SK-N-SH (cell line): ENCODE results near the gene STK32C. TPM values are rescaled to one million over a fixed set of nuclear protein-coding genes. Genes with fewer than 3 reads are reported as not detected.

Experiments used
- CTCF ChIA-PET: fragments of 300-600, 350-600 bp; formaldehyde crosslinking; extraction: SDS; loops from one replicate; lab custom pipeline; 2021; lab: Yijun Ruan, JAX
- POLR2A ChIA-PET: fragments of 350-600 bp; sonication (Branson Sonifier 250); formaldehyde crosslinking; extraction: SDS; loops from one replicate; lab custom pipeline; 2020; ENCODE audit warnings: antibody characterized with exemption, inconsistent platforms; lab: Yijun Ruan, JAX
- DNase-seq: peaks from one replicate; pipeline ENCODE4 v3.0.0; 2012
- H2AFZ ChIP-seq: fragments of 200-600 bp; sonication (generic); 2 replicates; pipeline ENCODE4 v1.8.1; 2016; ENCODE audit warnings: antibody characterized with exemption, mild to moderate bottlenecking, low read depth
- H3F3A ChIP-seq: fragments of 200-600 bp; sonication (generic); replicated peaks from 2 replicates; pipeline ENCODE3; 2016; ENCODE audit warnings: antibody characterized with exemption, mild to moderate bottlenecking; ENCODE audit not compliant: insufficient read depth
- H3K27ac ChIP-seq, 2 experiments: fragments of 200-500 bp in 1 of 2; fragments of 200-600 bp in 1 of 2; sonication (Bioruptor generic) in 1 of 2; sonication (generic), shearing (Covaris generic) in 1 of 2; 2 replicates each; pipeline versions ENCODE4 v1.5.1 to v1.6.1; 2014 to 2016; ENCODE audit warnings: low read depth in 2 of 2, inconsistent platforms in 1 of 2, low read length in 1 of 2, mild to moderate bottlenecking in 1 of 2, mixed read lengths in 1 of 2
- H3K27me3 ChIP-seq: fragments of 200-600 bp; sonication (generic), shearing (Covaris generic); 2 replicates; pipeline ENCODE4 v1.6.1; 2016; ENCODE audit warnings: mixed run types; ENCODE audit not compliant: insufficient read depth
- H3K36me3 ChIP-seq, 2 experiments: fragments of 200-500 bp in 1 of 2; fragments of 200-600 bp in 1 of 2; sonication (Bioruptor generic) in 1 of 2; sonication (generic) in 1 of 2; replicated peaks in 1 of 2; 2 replicates each; pipeline versions ENCODE3 to v1.5.1; 2014 to 2016; ENCODE audit warnings: low read length in 1 of 2, mild to moderate bottlenecking in 1 of 2; ENCODE audit not compliant: insufficient read depth in 2 of 2, control insufficient read depth in 1 of 2
- H3K4me1 ChIP-seq, 2 experiments: fragments of 200-500 bp in 1 of 2; fragments of 200-600 bp in 1 of 2; sonication (Bioruptor generic) in 1 of 2; sonication (generic), shearing (Covaris generic) in 1 of 2; 2 replicates each; pipeline versions ENCODE4 v1.5.1 to v1.6.1; 2014 to 2016; ENCODE audit warnings: low read depth in 1 of 2, low read length in 1 of 2, mixed run types in 1 of 2; ENCODE audit not compliant: insufficient read depth in 2 of 2, control insufficient read depth in 1 of 2
- H3K4me2 ChIP-seq: fragments of 200-600 bp; sonication (generic), shearing (Covaris generic); 2 replicates; pipeline ENCODE4 v1.6.1; 2017; ENCODE audit warnings: mixed run types
- H3K4me3 ChIP-seq, 2 experiments: fragments of 200-500 bp in 1 of 2; fragments of 200-600 bp in 1 of 2; sonication (Bioruptor generic) in 1 of 2; sonication (generic), shearing (Covaris generic) in 1 of 2; 2 replicates each; pipeline versions ENCODE4 v1.5.1 to v1.8.1; 2014 to 2016; ENCODE audit warnings: low read depth in 2 of 2, inconsistent platforms in 1 of 2, low read length in 1 of 2, mild to moderate bottlenecking in 1 of 2, mixed read lengths in 1 of 2, moderate library complexity in 1 of 2
- H3K79me2 ChIP-seq: fragments of 200-600 bp; sonication (generic); 2 replicates; pipeline ENCODE4 v1.8.1; 2017; ENCODE audit warnings: mild to moderate bottlenecking; ENCODE audit not compliant: insufficient read depth
- H3K9ac ChIP-seq: fragments of 200-600 bp; sonication (generic); 2 replicates; pipeline ENCODE4 v1.6.1; 2017; ENCODE audit warnings: mixed run types
- H3K9me2 ChIP-seq: fragments of 200-600 bp; sonication (generic); 2 replicates; pipeline ENCODE4 v1.6.1; 2017; ENCODE audit warnings: mixed run types
- H3K9me3 ChIP-seq: fragments of 200-600 bp; sonication (generic); 2 replicates; pipeline ENCODE4 v1.6.1; 2017; ENCODE audit warnings: mixed run types, mild to moderate bottlenecking, moderate library complexity
- H4K20me1 ChIP-seq: fragments of 200-600 bp; sonication (generic); 2 replicates; pipeline ENCODE4 v1.6.1; 2017; ENCODE audit warnings: mild to moderate bottlenecking, mixed run types; ENCODE audit not compliant: insufficient read depth
- CHD2 ChIP-seq: fragments of 150-350 bp; IDR thresholded peaks from 2 replicates; pipeline ENCODE4 v1.6.1; 2018; ENCODE audit warnings: low read length; ENCODE audit not compliant: partially characterized antibody
- CTCF ChIP-seq: fragments of 200-600 bp; sonication (generic); IDR thresholded peaks from 2 replicates; pipeline ENCODE4 v1.6.1; 2017; ENCODE audit warnings: antibody characterized with exemption, mild to moderate bottlenecking, moderate library complexity
- ELF1 ChIP-seq: IDR thresholded peaks from 2 replicates; pipeline ENCODE4 v1.4.0; 2012
- EP300 ChIP-seq, 2 experiments: IDR thresholded peaks; 2 replicates each; pipeline versions ENCODE4 v1.4.0 to v1.6.1; 2012; ENCODE audit warnings: borderline replicate concordance in 1 of 2, low read depth in 1 of 2, low read length in 1 of 2
- FOXM1 ChIP-seq: IDR thresholded peaks from 2 replicates; pipeline ENCODE4 v1.4.0; 2012; ENCODE audit warnings: low read depth, mild to moderate bottlenecking
- GABPA ChIP-seq: IDR thresholded peaks from 2 replicates; pipeline ENCODE4 v1.4.0; 2012; ENCODE audit warnings: low read depth, mild to moderate bottlenecking
- GATA2 ChIP-seq: sonication (generic); formaldehyde crosslinking; IDR thresholded peaks from 2 replicates; pipeline ENCODE4 v1.5.0; 2020; ENCODE audit warnings: mild to moderate bottlenecking, missing genetic modification reagents
- MAX ChIP-seq: IDR thresholded peaks from 2 replicates; pipeline ENCODE4 v1.4.0; 2012; ENCODE audit warnings: low read depth
- MXI1 ChIP-seq: IDR thresholded peaks from 2 replicates; pipeline ENCODE4 v1.6.1; 2012; ENCODE audit warnings: mild to moderate bottlenecking, low read depth, low read length, improper control_type of control experiment
- NFIC ChIP-seq: IDR thresholded peaks from 2 replicates; pipeline ENCODE4 v1.4.0; 2012; ENCODE audit warnings: borderline replicate concordance
- NRF1 ChIP-seq: IDR thresholded peaks from 2 replicates; pipeline ENCODE4 v1.6.1; 2012; ENCODE audit warnings: low read depth, mild to moderate bottlenecking, low read length
- PBX3 ChIP-seq: IDR thresholded peaks from 2 replicates; pipeline ENCODE4; 2012
- POLR2AphosphoS5 ChIP-seq: IDR thresholded peaks from 2 replicates; pipeline ENCODE4 v1.6.1; 2012; ENCODE audit warnings: low read depth, low read length
- RFX5 ChIP-seq: IDR thresholded peaks from 2 replicates; pipeline ENCODE4 v1.6.1; 2012; ENCODE audit warnings: mild to moderate bottlenecking, improper control_type of control experiment, low read length
- RXRA ChIP-seq: IDR thresholded peaks from 2 replicates; pipeline ENCODE4 v1.4.0; 2012; ENCODE audit warnings: low read depth, mild to moderate bottlenecking, borderline replicate concordance
- SIN3A ChIP-seq: IDR thresholded peaks from 2 replicates; pipeline ENCODE4 v1.6.1; 2012; ENCODE audit warnings: low read depth, mild to moderate bottlenecking, low read length, moderate library complexity, borderline replicate concordance
- ZBTB33 ChIP-seq: IDR thresholded peaks from 2 replicates; pipeline ENCODE4 v1.4.0; 2012; ENCODE audit warnings: low read depth, borderline replicate concordance
- WGBS: methylation state at CpG from one replicate; pipeline ENCODE4 v1.1.6; 2017; ENCODE audit warnings: low lambda C conversion rate; 5-methylcytosine and 5-hydroxymethylcytosine counted together
- polyA plus RNA-seq, 3 experiments: library from polyadenylated mRNA; depleted of rRNA; stranded (reverse); fragments of >200 nt; gene quantifications; 2 replicates each; pipeline ENCODE4 v1.2.3, GENCODE V29; 2012

Gene STK32C
- polyA plus RNA-seq, 1 of the 3 experiments (the other 2 are of a cell fraction): 27.8 TPM

GRCh38 chr10:132277311-132277741 lies 30.4 kb downstream of the STK32C start:
- Histone ChIP-seq H3K9me3 (no peaks in the 10 kb centered on the region), H3K79me2 (no peaks in the 10 kb centered on the region), H3K4me1 (peaks cover 0 to 10% of the 10 kb centered on the region in 2 experiments; a peak in 1 of 4 replicates), H4K20me1 (no peaks in the 10 kb centered on the region), H3F3A (no peaks in the 10 kb centered on the region), H3K27ac (no peak overlapping the region), H3K36me3 (no peaks in the 10 kb centered on the region), H3K4me3 (no peak overlapping the region), H3K9ac (no peak overlapping the region), H2AFZ (no peak overlapping the region), H3K4me2 (no peak overlapping the region), H3K9me2 (no peaks in the 10 kb centered on the region), H3K27me3 (no peaks in the 10 kb centered on the region)
- ChIA-PET CTCF (interaction anchor here (1.2 to 1.3 kb wide), 2 partner anchors 16 kb away, joined by 3 to 4 read pairs; no protein-coding TSS in a partner anchor), POLR2A (no interaction called here)
- TF ChIP-seq PBX3: no peak
- no peak for TF ChIP-seq ELF1
- no peak for TF ChIP-seq RFX5
- TF ChIP-seq NRF1: no peak
- no peak for TF ChIP-seq RXRA
- no peak for TF ChIP-seq POLR2AphosphoS5
- no peak for TF ChIP-seq EP300 (IDR thresholded peaks at IDR 0.05; ENCODE audit: borderline replicate concordance in 1 of 2, low read depth in 1 of 2, low read length in 1 of 2)
- TF ChIP-seq CTCF: no peak
- no peak for TF ChIP-seq CHD2
- TF ChIP-seq GATA2 (CRISPR knock-in tag): no peak
- TF ChIP-seq NFIC: no peak
- no peak for TF ChIP-seq FOXM1
- no peak for TF ChIP-seq MXI1
- TF ChIP-seq SIN3A: no peak
- no peak for TF ChIP-seq MAX
- no peak for TF ChIP-seq GABPA
- no peak for DNase-seq
- WGBS: 50% methylated on average over 4 of the region's 9 CpGs

- no peak overlapping the region for H3K4me3 ChIP-seq
- H3K9me2 ChIP-seq: no peaks in the 10 kb centered on the region
- H3K9ac ChIP-seq: no peak overlapping the region
- WGBS: 73% methylated on average over 7 of the region's 7 CpGs
- POLR2A ChIA-PET: no interaction called here
- peaks cover 0 to 4% of the 10 kb centered on the region in 2 experiments; a peak in 1 of 4 replicates for H3K4me1 ChIP-seq
- no peaks in the 10 kb centered on the region for H3F3A ChIP-seq
- H3K36me3 ChIP-seq: no peaks in the 10 kb centered on the region
- H4K20me1 ChIP-seq: no peaks in the 10 kb centered on the region
- no peaks in the 10 kb centered on the region for H3K9me3 ChIP-seq
- no peak for TF ChIP-seq ZBTB33
- no peak for TF ChIP-seq EP300 (IDR thresholded peaks at IDR 0.05; ENCODE audit: borderline replicate concordance in 1 of 2, low read depth in 1 of 2, low read length in 1 of 2)
- no peak overlapping the region for H3K27ac ChIP-seq
- DNase-seq: no peak
- H3K4me2 ChIP-seq: no peak overlapping the region
- CTCF ChIA-PET: no interaction called here
- no peak overlapping the region for H2AFZ ChIP-seq
- H3K79me2 ChIP-seq: no peaks in the 10 kb centered on the region
- no peaks in the 10 kb centered on the region for H3K27me3 ChIP-seq
Observed at GRCh38 chr10:132276706-132277105, 31.0 kb downstream of the STK32C start.
